ENCODE results near the gene PROZ. TPM values are rescaled to one million over a fixed set of nuclear protein-coding genes. Genes with fewer than 3 reads are reported as not detected.

PROZ gene
- total RNA-seq, 1 donor from 2014 or later = not detected

GRCh38 chr13:113149711-113150549 lies 8.5 kb upstream of the PROZ start:
- intact Hi-C loops (cut with micrococcal nuclease) = loop anchor here (5.0 to 10.0 kb wide), 2 partner anchors 205 to 258 kb away; no protein-coding TSS in a partner anchor
- H3K4me3 Mint-ChIP-seq = no peak overlapping the region
- TF ChIP-seq CTCF (IDR thresholded peaks at IDR 0.05) = no peak
- H3K4me1 Mint-ChIP-seq = peaks cover 19% of the 10 kb centered on the region
- H3K36me3 Mint-ChIP-seq (ENCODE audit: low read depth) = no peaks in the 10 kb centered on the region
- peaks cover 22% of the 10 kb centered on the region for H3K27me3 Mint-ChIP-seq
- DNase-seq (no peak), ATAC-seq (ENCODE audit: low read depth) (no peak)
- no peaks in the 10 kb centered on the region for H3K9me3 Mint-ChIP-seq
- CTCF ChIA-PET = no interaction called here
- POLR2A ChIA-PET = no interaction called here
- no peak overlapping the region for H3K27ac Mint-ChIP-seq

GRCh38 chr13:113150550-113151365 lies 7.7 kb upstream of the PROZ start:
- Mint-ChIP-seq H3K4me1 (peaks cover 19% of the 10 kb centered on the region), H3K9me3 (peaks cover 5% of the 10 kb centered on the region), H3K27ac (no peak overlapping the region), H3K4me3 (no peak overlapping the region), H3K36me3 (ENCODE audit: low read depth) (no peaks in the 10 kb centered on the region), H3K27me3 (peaks cover 20% of the 10 kb centered on the region)
- no peak for TF ChIP-seq CTCF (IDR thresholded peaks at IDR 0.05)
- DNase-seq (no peak), ATAC-seq (ENCODE audit: low read depth) (no peak)
- CTCF ChIA-PET = no interaction called here
- intact Hi-C loops (cut with micrococcal nuclease) = loop anchor here (5.0 to 10.0 kb wide), 2 partner anchors 206 to 258 kb away; no protein-coding TSS in a partner anchor
- POLR2A ChIA-PET = interaction anchor here (0.5 kb wide), 1 partner anchor 919 kb away, joined by 3 read pairs; no protein-coding TSS in a partner anchor

- intact Hi-C loops (cut with micrococcal nuclease) = loop anchor here (1.0 to 10.0 kb wide), 3 partner anchors 145 to 260 kb away; partner anchors contain the start of gene LAMP1
- ChIA-PET POLR2A (no interaction called here), CTCF (no interaction called here)
- H3K27ac Mint-ChIP-seq = peak overlapping the region; percentile 44
- TF ChIP-seq CTCF (IDR thresholded peaks at IDR 0.05) = no peak
- DNase-seq = no peak
- peak; percentile 23 for ATAC-seq (ENCODE audit: low read depth)
- peaks cover 19% of the 10 kb centered on the region for H3K4me1 Mint-ChIP-seq
- H3K27me3 Mint-ChIP-seq = peaks cover 18% of the 10 kb centered on the region
- H3K4me3 Mint-ChIP-seq = peak overlapping the region; percentile 74
- peaks cover 10% of the 10 kb centered on the region for H3K9me3 Mint-ChIP-seq
- H3K36me3 Mint-ChIP-seq (ENCODE audit: low read depth) = no peaks in the 10 kb centered on the region
Measured at GRCh38 chr13:113151745-113152690, 6.4 kb upstream of the PROZ start.

- H3K4me1 Mint-ChIP-seq = peaks cover 19% of the 10 kb centered on the region
- intact Hi-C loops (cut with micrococcal nuclease) = loop anchor here (1.0 to 10.0 kb wide), 3 partner anchors 145 to 260 kb away; partner anchors contain the start of gene LAMP1
- peaks cover 13% of the 10 kb centered on the region for H3K9me3 Mint-ChIP-seq
- TF ChIP-seq CTCF (IDR thresholded peaks at IDR 0.05) = no peak
- DNase-seq = no peak
- ChIA-PET CTCF (no interaction called here), POLR2A (no interaction called here)
- no peaks in the 10 kb centered on the region for H3K36me3 Mint-ChIP-seq (ENCODE audit: low read depth)
- peak overlapping the region; percentile 74 for H3K4me3 Mint-ChIP-seq
- no peak overlapping the region for H3K27ac Mint-ChIP-seq
- ATAC-seq (ENCODE audit: low read depth) = no peak
- H3K27me3 Mint-ChIP-seq = peaks cover 13% of the 10 kb centered on the region
Measured at GRCh38 chr13:113152691-113152983, 5.8 kb upstream of the PROZ start.

All from activated B cell treated with CpG ODN at 0.5 μM for 24 hours (primary cell).